T1000 (cell line): ENCODE measurements around the gene ADAM12.
A peak's percentile ranks its signal among the peaks of the same experiment; 100 is the strongest.

Experiments used
- DNase-seq: peaks from one replicate; lab custom pipeline; 2025; ENCODE audit warnings: mixed read lengths; lab: John Stamatoyannopoulos, UW

Gene ADAM12

DNA sequence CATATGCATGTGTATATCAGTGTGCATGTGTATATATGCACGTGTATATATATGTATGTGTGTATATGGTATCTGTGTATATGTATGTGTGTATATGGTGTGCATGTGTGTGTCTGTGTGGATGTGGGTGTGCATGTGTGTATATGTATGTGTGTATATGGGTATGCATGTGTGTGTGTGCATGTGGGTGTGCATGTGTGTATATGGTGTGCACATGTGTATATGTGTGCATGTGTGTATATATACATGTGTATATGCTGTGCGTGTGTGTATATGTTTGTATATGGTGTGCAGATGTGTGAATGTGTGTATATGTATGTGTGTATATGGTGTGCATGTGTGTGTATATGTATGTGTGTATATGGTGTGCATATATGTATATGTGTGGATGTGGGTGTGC, 245.2 kb downstream of the ADAM12 start:
- no peak for DNase-seq

DNA sequence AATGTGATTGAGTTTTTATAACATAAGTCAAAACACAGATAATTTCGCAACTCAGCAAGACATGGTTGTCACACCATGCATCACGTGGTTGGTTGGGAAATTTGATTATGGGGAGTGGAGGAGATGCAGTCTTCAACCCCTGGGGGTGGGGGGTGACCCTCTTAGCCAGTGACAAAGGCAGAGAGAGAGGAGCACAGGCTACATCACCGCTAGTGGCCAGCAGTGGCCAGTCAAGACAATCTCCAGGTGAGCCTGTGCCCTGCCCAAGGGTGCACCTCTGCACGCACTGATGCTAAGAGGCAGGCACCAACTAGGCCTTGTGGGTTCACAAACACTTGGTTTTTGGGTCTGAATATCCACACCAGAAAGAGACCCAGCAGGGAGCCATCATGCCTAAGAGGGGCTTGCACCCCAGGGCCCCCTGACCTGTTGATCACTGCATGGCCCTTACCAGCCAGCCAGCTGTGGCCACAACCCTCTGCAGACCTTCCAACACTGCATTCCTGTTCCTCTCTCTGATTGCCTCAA, 247.5 kb downstream of the ADAM12 start:
- no peak for DNase-seq

DNA sequence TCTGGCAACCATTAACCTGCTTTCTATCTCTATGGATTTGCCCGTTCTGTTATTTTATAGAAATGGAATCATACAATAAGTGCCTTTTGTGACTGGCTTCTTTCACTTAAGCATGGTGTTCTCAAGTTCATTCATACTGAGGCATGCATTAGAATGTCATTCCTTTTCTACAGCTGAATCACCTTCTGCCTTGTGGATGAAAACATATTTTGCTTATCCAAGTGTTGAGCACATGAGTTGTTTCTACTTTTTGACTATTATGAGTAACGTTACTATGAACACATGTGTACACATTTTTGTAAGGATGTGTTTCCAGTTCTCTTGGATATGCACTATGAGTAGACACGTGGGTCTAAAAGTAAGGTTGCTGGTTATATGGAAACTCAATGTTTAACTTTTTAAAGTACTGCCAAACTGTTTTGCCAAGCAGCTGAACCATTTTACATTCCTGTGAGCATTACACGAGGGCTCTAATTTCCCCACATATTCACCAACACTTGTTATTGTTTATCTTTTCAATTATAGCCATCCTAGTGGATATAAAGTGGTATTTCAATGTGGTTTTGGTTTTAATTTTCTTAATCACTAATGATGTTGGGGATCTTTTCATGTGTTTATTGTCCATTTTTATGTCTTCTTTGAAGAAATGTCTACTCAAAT, 250.6 kb downstream of the ADAM12 start:
- DNase-seq = no peak

DNA sequence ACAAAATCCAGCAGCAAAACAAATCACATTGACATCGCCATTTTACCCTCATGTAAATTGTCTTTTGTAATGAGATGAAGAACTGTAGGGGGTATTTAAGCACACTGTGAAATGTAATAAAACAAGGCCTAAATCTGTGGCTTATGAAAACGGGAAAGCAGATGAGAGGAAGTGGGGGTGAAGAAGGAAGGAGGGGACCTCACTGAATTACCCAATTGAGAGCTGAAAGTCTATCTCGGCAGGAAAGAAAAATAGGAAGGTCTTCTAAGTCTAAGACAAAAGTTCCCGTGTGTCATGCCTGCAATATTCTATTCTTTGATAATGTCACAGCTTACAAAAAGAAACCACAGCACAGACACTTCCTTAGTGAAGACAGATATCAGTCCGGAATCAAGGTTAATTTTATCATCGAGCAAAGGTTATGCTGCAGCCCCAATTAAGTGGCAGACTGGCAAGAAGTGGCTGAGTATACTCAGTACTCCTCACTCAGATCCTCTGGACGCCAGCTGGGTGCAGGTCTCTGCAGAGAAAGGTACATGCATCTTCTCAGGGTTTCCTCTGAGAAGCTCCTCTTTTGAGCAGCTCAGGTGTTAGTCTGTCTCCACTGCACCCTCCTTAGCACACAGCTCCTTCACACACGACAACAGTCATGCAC, 252.2 kb downstream of the ADAM12 start:
- DNase-seq = no peak

DNA sequence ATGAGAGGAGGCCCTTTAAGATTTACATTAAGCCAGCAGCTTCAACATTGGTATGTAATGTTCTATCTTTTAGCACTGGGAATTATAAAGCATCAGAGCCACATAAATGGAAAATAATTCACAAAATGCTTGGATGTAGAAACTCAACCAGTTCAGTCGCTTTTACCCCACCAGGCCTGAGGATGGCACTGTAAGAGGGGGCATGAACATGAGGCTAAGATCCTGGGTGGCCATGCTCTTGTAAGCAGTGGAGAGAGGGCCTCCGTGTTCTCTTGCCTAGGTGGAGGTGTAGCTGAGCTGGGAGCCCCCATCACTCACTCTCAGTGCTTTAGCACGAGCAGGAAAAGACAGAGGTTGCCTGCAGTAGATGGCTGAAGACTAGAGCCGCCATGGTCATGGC, 253.1 kb downstream of the ADAM12 start:
- DNase-seq = no peak

DNA sequence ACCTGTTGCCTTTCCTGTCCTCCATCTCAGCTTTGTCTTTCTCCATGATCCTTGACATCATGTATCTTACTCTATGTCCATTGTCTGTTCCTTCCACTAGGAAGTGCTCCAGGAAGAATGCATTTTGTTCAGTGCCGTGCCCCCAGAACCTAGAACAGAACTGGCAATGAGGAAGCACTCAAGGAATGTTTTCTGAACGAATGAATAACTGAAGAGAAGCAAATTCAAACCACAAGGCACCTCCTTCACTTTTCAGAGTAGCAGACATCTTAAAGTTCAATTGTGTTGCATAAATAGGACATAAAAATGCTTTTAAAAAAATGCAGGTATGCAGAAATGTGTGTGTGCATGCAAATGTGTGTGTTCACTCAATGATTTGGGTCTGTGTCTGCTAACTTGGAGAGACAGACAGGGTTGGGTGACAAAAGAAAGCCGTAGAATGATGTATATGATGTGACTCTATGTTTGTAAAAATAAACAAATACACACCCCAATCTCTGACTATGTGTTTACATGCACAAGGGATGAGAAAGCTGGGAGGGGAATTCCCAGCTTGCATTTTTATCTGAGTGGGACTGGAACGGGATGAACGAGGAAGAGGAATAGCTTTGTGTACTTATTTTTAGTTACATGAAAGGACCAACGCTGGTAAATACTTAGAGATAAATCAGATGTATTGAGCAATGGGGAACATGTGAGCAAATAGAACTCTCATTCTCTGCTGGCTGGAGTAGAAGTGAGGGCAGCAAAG, 254.2 kb downstream of the ADAM12 start:
- peak; percentile 34 for DNase-seq

DNA sequence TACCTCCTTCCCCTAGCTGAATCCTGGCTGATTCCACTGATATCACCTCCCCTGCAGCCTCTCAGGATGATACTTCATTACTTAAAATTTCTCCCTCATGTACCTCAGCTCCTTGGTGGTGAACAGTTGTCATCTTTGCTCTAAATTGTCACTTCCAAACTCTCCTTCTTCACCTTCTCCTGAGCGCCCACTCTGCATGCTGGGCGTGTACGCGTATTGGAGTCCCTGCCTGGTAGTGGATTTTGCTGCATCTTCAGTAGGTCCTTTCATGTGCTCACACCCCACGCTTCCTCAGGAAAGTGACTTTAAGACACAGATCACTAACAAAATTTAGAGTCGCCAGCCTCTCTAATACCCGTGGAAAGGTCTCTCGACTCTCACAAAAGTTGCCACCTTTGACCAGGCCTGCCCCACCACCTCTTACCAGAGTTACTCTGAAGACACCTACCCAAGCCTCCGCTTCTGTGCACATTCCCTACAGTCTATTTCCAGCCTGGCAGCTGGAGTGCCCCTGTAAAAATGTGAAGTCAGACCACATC, 255.1 kb downstream of the ADAM12 start:
- no peak for DNase-seq

DNA sequence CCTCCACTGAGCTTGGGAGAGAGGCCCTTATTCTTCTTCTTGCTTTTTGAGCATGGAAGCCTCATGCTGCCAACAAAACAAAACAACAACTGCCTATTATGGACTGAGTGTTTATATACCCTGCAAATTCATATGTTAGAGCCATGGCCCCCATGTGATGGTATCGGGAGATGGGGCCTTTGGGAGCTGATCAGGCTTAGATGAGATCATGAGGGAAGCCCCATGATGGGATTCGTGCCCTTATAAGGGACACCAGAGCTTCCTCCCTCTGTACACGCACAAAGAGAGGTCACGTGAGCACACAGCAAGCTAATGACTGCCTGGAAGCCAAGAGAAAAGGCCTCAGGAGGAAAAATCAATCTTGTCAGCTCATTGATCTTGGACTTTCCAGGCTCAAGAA, 256.9 kb downstream of the ADAM12 start:
- no peak for DNase-seq

DNA sequence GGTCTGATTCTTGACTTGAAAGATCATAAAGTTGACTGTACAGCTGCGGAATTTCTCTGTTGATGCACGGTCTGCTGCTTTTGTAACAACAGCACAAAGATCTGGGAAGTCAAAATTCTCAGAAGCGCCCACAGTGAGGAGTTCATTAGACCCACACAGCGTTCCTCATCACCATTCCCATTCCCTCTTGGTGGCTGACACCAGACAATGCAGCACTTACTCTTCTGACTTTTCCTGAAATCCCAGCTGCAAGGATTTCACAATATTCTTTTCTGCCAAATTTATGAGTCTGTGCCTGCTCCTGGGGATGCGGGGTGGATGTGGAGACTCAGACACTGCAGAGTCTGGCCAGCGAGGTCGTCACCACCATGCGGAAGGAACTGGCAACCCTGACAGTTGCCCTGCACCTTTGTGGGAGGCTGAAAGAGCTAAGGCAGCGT, 258.0 kb downstream of the ADAM12 start:
- no peak for DNase-seq

DNA sequence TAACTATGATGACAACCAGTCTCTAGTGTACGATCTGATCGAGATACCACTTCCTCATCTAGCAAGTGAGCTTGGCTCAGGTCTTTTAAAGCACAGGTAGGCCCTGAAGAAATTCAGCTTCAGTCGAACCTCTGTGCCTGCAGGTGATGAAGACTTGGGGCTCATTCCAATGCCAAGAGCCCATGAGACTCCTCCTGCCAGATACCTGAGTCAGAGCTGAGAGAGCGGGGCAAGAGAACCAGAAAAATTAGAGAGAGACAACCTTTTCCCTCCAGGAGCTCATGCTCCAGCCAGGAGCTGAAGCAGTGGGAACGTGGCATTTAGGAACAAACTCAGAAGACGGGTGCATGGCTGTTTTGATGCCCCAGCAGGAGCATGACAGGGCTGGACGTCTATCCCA, 259.3 kb downstream of the ADAM12 start:
- DNase-seq = no peak

DNA sequence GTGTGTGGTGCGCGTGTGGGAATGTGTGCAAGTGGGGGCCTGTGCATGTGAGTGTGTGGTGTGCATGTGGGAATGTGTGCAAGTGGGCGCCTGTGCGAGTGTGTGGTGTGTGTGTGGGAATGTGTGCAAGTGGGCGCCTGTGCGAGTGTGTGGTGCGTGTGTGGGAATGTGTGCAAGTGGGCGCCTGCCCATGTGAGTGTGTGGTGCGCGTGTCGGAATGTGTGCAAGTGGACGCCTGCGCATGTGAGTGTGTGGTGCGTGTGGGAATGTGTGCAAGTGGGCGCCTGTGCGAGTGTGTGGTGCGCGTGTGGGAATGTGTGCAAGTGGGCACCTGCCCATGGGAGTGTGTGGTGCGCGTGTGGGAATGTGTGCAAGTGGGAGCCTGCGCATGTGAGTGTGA, 259.7 kb downstream of the ADAM12 start:
- no peak for DNase-seq

DNA sequence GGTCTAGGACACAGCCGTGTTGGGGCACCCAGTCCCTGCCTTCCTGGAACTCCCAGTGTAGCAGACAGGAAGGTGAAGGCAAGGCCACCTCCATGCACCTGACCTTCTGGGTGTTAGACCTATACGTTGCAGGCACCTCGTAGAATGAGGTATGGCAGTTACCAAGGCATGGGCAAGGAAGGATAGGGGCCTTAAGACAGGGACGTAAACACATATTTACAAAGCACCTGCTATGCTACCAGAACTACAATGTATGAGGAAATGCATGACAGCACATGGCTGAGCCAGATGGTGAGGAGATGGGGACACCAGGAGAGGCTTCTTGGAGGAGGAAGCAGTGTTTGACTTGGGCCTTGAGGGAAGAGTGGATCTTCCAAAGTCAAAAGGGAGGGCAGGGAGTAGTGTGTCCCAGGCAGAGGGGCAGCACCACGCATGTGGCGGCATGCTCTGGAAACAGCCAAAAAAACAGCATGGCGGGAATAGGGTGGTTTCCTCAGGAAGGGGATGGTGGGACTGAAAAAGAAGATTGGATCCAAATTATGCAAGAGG, 260.7 kb downstream of the ADAM12 start:
- DNase-seq = no peak

DNA sequence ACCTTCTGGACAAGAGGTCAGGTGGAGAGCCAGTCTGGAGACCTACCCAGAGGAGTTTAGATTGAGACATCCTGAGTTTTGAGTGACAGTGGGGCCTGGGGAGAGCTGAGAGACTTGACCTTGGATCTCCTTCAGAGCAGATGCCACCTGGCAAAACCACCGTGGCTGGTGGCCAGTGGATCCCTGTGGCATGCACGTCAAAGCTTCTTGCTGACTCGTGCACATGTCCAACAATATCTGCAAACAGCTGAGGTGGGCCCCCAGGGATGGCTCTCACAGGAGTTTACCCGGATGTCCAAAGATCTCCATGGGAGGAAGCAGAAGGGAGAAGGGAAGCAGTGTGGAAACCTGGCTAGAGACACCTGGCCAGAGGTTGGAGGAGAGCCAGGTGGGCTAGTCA, 261.4 kb downstream of the ADAM12 start:
- no peak for DNase-seq

DNA sequence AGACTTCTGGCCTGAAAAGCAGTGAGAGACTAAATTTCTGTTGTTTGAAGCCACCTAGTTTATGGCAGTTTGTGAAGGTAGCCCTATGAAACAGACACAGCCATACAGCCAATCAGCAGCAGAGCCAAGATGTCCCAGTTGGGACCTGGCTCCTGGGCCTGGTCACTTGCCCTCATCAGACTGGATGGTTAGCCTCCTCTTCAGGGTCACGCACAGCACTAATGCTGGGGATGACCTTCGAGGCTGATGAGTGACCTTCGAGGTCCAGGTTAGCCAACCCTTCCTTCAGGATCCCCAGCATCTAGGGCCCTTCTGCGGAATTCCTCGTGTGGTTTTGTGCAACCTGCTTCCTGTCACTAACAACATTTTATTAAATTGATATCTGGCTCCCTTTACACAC, 262.3 kb downstream of the ADAM12 start:
- DNase-seq = no peak

DNA sequence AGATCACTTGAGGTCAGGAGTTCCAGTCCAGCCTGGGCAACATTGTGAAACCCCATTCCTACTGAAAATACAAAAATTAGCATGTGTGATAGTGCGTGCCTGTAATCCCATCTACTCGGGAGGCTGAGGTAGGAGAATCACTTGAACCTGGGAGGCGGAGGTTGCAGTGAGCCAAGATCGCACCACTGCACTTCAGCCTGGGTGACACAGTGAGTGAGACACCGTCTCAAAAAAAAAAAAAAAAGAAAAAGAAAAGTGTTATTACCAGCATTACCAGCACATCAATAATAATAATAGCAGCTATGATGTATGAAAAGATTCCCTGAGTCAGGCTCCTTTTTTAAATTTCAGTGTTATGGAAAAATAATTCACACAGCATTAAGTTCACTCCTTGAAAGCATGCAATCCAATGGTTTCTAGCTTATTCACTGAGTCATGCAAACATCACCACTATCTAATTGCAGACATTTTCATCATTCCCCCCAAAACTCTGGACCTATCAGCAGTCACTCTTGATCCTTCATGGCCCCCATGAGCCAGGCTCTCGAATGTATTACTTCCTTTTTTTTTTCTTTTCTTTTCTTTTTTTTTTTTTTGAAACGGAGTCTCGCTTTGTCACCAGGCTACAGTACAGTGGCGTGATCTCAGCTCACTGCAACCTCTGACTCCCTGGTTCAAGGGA, 263.5 kb downstream of the ADAM12 start:
- DNase-seq = no peak

DNA sequence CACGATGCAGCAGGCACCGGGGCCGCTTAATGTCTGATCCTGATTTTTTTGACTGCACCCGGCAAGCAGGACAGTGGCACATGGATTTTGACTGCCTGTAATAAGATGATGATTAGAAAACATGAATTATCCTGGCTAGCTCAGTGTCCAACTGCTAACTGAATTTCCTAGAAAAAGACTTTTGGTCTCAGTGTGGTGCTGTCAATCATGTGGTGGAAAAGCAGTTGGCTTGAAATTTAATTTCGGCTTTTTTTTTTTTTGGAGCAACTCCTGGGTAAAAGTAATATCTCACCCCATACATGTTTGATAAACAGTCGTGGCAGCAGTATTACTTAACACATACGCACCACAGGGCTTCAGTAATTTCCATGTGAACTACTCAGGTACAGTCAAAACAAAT, 264.2 kb downstream of the ADAM12 start:
- DNase-seq = no peak

DNA sequence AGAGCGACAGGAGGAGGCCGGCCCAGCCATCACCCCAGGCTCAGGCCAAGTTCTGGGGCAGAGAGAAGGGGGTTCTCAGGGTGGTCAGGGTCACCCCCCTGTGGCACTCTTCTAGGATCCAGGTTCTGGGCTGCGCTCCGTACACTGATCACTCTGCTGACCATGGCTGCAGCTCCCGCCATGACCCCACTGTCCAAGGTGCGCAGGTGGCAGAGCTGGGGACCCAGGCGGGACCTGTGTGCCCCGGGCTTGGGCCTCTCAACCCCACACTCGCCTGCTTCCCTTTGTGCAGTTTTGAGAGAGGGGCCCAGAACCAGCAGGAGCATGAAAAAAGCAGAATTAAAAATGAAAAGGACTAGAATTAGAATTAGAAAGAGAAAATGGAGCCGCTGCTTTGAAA, 264.8 kb downstream of the ADAM12 start:
- no peak for DNase-seq

DNA sequence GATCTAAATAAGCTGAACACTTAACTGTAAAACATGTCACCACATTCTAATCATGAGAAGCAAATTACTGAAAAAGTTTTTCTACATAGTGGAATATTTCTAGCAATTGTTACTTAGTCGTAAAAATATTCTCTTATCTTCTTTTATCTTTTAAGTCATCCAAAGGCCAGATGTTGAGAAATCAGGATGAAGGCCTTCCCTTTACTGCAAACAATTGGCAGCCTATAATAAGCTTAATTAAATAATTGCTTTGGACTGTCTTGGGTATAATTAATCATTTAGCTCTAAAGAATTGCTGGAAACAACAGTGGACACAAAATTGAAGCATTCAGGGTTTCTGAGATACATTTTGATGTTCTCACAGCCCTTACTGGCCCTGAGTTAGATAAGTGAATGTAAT, 265.4 kb downstream of the ADAM12 start:
- no peak for DNase-seq

DNA sequence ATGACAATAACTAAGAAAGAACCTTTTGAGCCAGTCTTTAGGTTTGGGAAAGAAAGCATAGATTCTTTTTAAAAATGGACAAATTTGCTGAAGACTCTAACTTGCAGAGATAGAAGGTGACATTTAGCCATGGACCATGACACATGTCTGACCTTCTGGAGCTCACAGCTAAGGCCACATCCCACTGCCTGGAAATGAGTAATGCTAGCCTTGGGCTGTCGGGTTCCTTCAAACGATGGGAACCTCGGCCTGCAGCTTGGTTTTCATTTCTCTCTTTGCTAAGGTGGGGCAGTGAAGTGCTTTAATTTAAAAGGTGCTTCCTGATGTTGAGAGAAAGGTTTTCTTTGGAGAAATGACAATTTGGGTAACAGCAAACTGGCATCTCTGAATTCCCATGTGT, 268.7 kb downstream of the ADAM12 start:
- DNase-seq = no peak

DNA sequence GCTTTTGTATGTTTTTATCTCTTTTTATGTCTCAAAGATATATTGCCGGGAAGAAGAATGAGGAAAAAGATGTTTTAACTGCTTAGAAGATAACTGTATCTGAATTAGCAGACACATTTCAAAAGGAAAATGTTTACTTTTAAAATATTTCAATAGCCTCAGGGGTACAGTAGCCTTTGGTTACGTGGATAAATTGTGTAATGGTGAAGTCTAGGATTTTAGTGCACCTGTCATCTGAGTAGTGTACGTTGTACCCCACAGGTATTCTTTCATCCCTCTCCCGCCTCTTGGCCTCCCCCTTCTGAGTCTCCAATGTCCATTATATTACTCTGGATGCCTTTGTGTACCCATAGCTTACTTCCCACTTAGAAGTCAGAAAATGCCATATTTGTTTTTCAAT, 269.8 kb downstream of the ADAM12 start:
- no peak for DNase-seq

DNA sequence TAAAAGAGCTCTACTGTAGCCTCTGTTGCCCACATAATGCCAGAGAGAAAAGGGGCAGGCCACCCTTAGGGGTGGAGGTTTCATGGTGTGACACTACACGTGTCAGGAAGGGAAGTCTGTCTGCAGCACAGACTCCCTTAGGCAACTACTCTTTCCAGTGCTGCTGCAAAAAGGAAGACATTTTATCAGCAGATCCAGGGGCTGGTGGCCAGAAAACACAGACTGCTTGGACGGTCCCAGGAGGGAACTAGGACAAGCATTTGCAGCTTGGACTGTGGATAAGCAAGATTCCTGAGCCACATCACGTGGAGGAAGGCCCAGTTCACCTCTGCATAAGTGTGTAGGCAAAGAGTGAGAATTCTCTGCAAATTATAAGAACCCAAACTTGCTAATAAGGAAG, 271.1 kb downstream of the ADAM12 start:
- no peak for DNase-seq

DNA sequence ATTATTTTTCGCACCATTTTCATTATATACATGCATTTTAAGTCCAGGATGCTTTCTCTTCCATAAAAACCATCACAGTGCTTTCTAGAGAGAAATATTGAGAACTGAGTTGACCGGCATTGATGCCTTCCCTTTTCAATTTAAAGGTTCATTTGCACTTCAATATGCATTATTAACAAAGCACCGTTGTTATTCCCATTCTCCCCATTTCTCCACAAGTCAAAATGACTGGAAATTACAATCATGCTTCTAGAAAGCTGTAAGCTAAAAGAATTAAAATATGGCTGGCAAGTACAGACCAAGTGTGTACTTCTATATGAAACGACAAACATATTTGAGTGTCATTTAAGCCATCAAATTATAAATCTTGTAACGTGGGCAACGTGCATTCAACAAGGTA, 272.4 kb downstream of the ADAM12 start:
- no peak for DNase-seq
